HCT116 (cell line): Measurements from ENCODE around the gene RAI14. TPM values are rescaled to one million over a fixed set of nuclear protein-coding genes. Genes with fewer than 3 reads are reported as not detected.

Experiments used
- ATAC-seq: fragments of 200-7000 bp; cut with Tn5 transposase; 2 replicates; pipeline ENCODE4 v1.9.1; 2020; ENCODE audit warnings: mild to moderate bottlenecking, moderate library complexity
- BruUV-seq: library from RNA; stranded (reverse); fragments of 400-500 nt; replicated peaks from 2 replicates; lab custom pipeline; 2021; lab: Mats Ljungman, UMichigan
- CTCF ChIA-PET: fragments of 300-600 bp; sonication (Branson Sonifier 250); formaldehyde crosslinking; loops from one replicate; lab custom pipeline; 2021; ENCODE audit warnings: antibody characterized with exemption; lab: Charles Lee
- POLR2A ChIA-PET: fragments of 300-600, 350-600 bp; sonication (Branson Sonifier 250); formaldehyde crosslinking; loops from one replicate; lab custom pipeline; 2021; ENCODE audit warnings: antibody characterized with exemption; lab: Charles Lee
- RAD21 ChIA-PET, 2 experiments: fragments of 300-600 bp; sonication (Branson Sonifier 250); formaldehyde crosslinking; loops; one replicate each; lab custom pipeline; 2023; ENCODE audit warnings: low total read pairs in 2 of 2; ENCODE audit not compliant: uncharacterized antibody in 2 of 2, unreplicated experiment in 2 of 2, low non-redundant PET in 1 of 2; lab: Charles Lee
- DNase-seq: peaks from one replicate; pipeline ENCODE4 v3.0.0-alpha.2; 2010; ENCODE audit warnings: low read depth, low spot score
- H2AFZ ChIP-seq: fragments of 200-600 bp; shearing (Covaris generic), sonication (generic); 2 replicates; pipeline ENCODE4 v1.6.1; 2017; ENCODE audit warnings: low read depth, mixed run types, mixed read lengths, antibody characterized with exemption, low read length; ENCODE audit not compliant: poor library complexity, severe bottlenecking
- H3K27ac ChIP-seq: 2 replicates; pipeline ENCODE4 v1.5.1; 2012; ENCODE audit warnings: low read depth, low read length
- H3K27me3 ChIP-seq: fragments of 200-600 bp; sonication (generic); 2 replicates; pipeline ENCODE4 v1.6.1; 2016; ENCODE audit warnings: mixed run types, low read length, mixed read lengths; ENCODE audit not compliant: insufficient read depth
- H3K36me3 ChIP-seq, 2 experiments: fragments of 200-500 bp in 1 of 2; fragments of 200-600 bp in 1 of 2; sonication (Bioruptor generic) in 1 of 2; sonication (generic) in 1 of 2; 2 replicates each; pipeline versions ENCODE4 v1.5.1 to v1.6.1; 2014 to 2016; ENCODE audit warnings: low read length in 2 of 2, inconsistent platforms in 1 of 2, mixed read lengths in 1 of 2, mixed run types in 1 of 2; ENCODE audit not compliant: insufficient read depth in 2 of 2, control insufficient read depth in 1 of 2
- H3K4me1 ChIP-seq, 2 experiments: fragments of 200-600 bp in 1 of 2; sonication (generic) in 1 of 2; 2 replicates each; pipeline versions ENCODE4 v1.5.1 to v1.6.1; 2012 to 2017; ENCODE audit warnings: low read length in 2 of 2, inconsistent platforms in 1 of 2, mild to moderate bottlenecking in 1 of 2, mixed read lengths in 1 of 2, mixed run types in 1 of 2, moderate library complexity in 1 of 2; ENCODE audit not compliant: insufficient read depth in 2 of 2, control insufficient read depth in 1 of 2
- H3K4me2 ChIP-seq: fragments of 200-600 bp; sonication (generic); 2 replicates; pipeline ENCODE4 v1.6.1; 2017; ENCODE audit warnings: mixed run types, low read length, mixed read lengths
- H3K4me3 ChIP-seq, 2 experiments: fragments of 200-600 bp in 1 of 2; sonication (generic) in 1 of 2; replicated peaks in 1 of 2; 2 replicates each; pipeline ENCODE4 v1.5.1; 2011 to 2016; ENCODE audit warnings: low read length in 2 of 2, control low read depth in 1 of 2, low read depth in 1 of 2, mild to moderate bottlenecking in 1 of 2, mixed read lengths in 1 of 2, mixed run types in 1 of 2
- H3K79me2 ChIP-seq: fragments of 200-600 bp; sonication (generic); 2 replicates; pipeline ENCODE4 v1.6.1; 2017; ENCODE audit warnings: mild to moderate bottlenecking, mixed run types, low read length, moderate library complexity, mixed read lengths; ENCODE audit not compliant: insufficient read depth
- H3K9ac ChIP-seq: fragments of 200-600 bp; sonication (generic); 2 replicates; pipeline ENCODE4 v1.6.1; 2016; ENCODE audit warnings: low read length, mixed read lengths
- H3K9me2 ChIP-seq: fragments of 200-600 bp; sonication (generic), shearing (Covaris generic); 2 replicates; pipeline ENCODE4 v1.6.1; 2017; ENCODE audit warnings: mixed run types, mild to moderate bottlenecking, moderate library complexity; ENCODE audit not compliant: insufficient read depth
- H3K9me3 ChIP-seq, 2 experiments: fragments of 200-500 bp in 1 of 2; fragments of 200-600 bp in 1 of 2; sonication (Bioruptor generic) in 1 of 2; sonication (generic) in 1 of 2; 2 replicates each; pipeline ENCODE4 v1.6.1; 2014 to 2017; ENCODE audit warnings: low read length in 2 of 2, mixed read lengths in 2 of 2, inconsistent platforms in 1 of 2, low read depth in 1 of 2, mild to moderate bottlenecking in 1 of 2, mixed run types in 1 of 2, moderate library complexity in 1 of 2; ENCODE audit not compliant: control insufficient read depth in 1 of 2, insufficient read depth in 1 of 2
- H4K20me1 ChIP-seq: fragments of 200-600 bp; sonication (generic), shearing (Covaris generic); 2 replicates; pipeline ENCODE4 v1.6.1; 2017; ENCODE audit warnings: mixed run types, mild to moderate bottlenecking, moderate library complexity; ENCODE audit not compliant: insufficient read depth
- TCF7L2 ChIP-seq: IDR thresholded peaks from 2 replicates; pipeline ENCODE4 v1.7.0; 2011; ENCODE audit warnings: borderline replicate concordance, inconsistent platforms; ENCODE audit not compliant: insufficient read depth, insufficient read length; ENCODE audit errors: extremely low read depth
- intact Hi-C: fragments of 100-400 bp; cut with micrococcal nuclease; formaldehyde crosslinking; loops from 2 replicates; pipeline ENCODE4 v1.10.0; 2022
- total RNA-seq: library from RNA; stranded (reverse); gene quantifications from one replicate; pipeline ENCODE4 v1.2.1, GENCODE V29; 2021; ENCODE audit not compliant: unreplicated experiment
- TF ChIP-seq, protein P1 (sequence below): IDR thresholded peaks from 2 replicates; pipeline ENCODE4 v1.6.1; 2012; ENCODE audit warnings: low read depth
- TF ChIP-seq, protein P2 (sequence below): IDR thresholded peaks from 2 replicates; pipeline ENCODE4 v1.6.1; 2011; ENCODE audit warnings: mild to moderate bottlenecking, low read length, moderate library complexity; ENCODE audit not compliant: insufficient replicate concordance; ENCODE audit errors: extremely low read depth

Gene RAI14
- total RNA-seq, 1 experiment from 2014 or later = 47.9 TPM

DNA sequence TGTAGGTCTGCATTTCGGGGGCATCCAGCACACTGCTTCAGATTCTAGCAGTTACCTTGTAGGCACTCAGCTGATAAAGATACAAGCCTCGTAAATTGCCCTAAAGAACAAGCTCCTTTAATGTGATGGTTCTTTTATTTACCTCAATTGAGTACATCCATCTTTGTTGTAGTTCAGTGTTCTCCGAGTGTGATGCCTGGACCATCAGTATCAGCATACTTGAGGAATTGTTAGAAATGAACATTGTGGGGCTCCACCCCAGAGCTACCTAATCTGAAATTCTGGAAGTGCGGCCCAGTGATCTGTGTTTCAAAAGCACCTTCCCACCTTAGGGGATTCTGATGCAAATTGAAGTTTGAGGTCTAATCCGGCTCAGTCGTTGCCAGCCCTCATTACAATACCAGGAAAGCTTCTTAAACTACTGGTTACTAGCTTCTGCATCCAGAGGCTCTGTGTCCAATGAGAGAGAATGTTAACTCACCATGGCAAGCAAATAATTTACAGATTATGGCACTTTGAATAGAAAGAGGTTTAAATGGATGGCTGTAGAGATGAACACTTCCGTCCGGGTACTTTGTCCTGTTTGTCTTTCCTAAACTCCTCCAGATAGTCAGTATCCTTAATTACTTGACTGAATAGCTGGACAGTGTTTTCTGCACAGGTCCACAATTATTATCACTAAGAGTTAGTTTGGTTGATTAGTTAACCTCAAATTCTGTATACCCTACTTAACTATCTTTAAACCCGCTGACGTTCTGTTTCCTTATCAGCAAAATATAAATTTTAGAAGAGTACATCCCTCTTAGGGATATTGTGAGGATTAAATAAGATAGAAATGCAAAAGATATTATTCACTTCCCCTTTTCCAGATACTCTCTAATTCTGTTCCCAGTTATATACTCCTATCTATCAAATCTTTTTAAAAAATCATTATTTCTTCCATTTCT, 47.9 kb downstream of the RAI14 start:
- H3K36me3 ChIP-seq = no peaks in the 10 kb centered on the region
- ATAC-seq (no peak), DNase-seq (no peak)
- H4K20me1 ChIP-seq = no peaks in the 10 kb centered on the region
- H3K4me3 ChIP-seq = no peak overlapping the region
- BruUV-seq = no TSS peak
- H3K9me2 ChIP-seq = no peaks in the 10 kb centered on the region
- intact Hi-C loops = no loop called here
- H3K79me2 ChIP-seq = peaks cover 19% of the 10 kb centered on the region
- H3K9ac ChIP-seq = no peak overlapping the region
- no peak overlapping the region for H2AFZ ChIP-seq
- H3K4me2 ChIP-seq = no peak overlapping the region
- POLR2A ChIA-PET = no interaction called here
- H3K9me3 ChIP-seq = no peaks in the 10 kb centered on the region
- TF ChIP-seq, protein P1, sequence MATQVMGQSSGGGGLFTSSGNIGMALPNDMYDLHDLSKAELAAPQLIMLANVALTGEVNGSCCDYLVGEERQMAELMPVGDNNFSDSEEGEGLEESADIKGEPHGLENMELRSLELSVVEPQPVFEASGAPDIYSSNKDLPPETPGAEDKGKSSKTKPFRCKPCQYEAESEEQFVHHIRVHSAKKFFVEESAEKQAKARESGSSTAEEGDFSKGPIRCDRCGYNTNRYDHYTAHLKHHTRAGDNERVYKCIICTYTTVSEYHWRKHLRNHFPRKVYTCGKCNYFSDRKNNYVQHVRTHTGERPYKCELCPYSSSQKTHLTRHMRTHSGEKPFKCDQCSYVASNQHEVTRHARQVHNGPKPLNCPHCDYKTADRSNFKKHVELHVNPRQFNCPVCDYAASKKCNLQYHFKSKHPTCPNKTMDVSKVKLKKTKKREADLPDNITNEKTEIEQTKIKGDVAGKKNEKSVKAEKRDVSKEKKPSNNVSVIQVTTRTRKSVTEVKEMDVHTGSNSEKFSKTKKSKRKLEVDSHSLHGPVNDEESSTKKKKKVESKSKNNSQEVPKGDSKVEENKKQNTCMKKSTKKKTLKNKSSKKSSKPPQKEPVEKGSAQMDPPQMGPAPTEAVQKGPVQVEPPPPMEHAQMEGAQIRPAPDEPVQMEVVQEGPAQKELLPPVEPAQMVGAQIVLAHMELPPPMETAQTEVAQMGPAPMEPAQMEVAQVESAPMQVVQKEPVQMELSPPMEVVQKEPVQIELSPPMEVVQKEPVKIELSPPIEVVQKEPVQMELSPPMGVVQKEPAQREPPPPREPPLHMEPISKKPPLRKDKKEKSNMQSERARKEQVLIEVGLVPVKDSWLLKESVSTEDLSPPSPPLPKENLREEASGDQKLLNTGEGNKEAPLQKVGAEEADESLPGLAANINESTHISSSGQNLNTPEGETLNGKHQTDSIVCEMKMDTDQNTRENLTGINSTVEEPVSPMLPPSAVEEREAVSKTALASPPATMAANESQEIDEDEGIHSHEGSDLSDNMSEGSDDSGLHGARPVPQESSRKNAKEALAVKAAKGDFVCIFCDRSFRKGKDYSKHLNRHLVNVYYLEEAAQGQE = no peak
- TF ChIP-seq, protein P2, sequence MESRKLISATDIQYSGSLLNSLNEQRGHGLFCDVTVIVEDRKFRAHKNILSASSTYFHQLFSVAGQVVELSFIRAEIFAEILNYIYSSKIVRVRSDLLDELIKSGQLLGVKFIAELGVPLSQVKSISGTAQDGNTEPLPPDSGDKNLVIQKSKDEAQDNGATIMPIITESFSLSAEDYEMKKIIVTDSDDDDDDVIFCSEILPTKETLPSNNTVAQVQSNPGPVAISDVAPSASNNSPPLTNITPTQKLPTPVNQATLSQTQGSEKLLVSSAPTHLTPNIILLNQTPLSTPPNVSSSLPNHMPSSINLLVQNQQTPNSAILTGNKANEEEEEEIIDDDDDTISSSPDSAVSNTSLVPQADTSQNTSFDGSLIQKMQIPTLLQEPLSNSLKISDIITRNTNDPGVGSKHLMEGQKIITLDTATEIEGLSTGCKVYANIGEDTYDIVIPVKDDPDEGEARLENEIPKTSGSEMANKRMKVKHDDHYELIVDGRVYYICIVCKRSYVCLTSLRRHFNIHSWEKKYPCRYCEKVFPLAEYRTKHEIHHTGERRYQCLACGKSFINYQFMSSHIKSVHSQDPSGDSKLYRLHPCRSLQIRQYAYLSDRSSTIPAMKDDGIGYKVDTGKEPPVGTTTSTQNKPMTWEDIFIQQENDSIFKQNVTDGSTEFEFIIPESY = no peak
- no peak for TF ChIP-seq TCF7L2
- no peak overlapping the region for H3K27ac ChIP-seq
- H3K27me3 ChIP-seq = no peaks in the 10 kb centered on the region
- CTCF ChIA-PET = no interaction called here
- H3K4me1 ChIP-seq = peaks cover 10 to 17% of the 10 kb centered on the region in 2 experiments; a peak in 2 of 4 replicates
- RAD21 ChIA-PET = no interaction called here
